Liver (tissue), 9 donors: ENCODE results near the gene RAVER2. TPM values are rescaled to one million over a fixed set of nuclear protein-coding genes. Genes with fewer than 3 reads are reported as not detected.
"Not testable (repeated sequence)": the region's sequence is repeated elsewhere in the genome, so short reads cannot be mapped to it uniquely, and the experiment has no call there.

Source experiments
- DNase-seq: peaks from one replicate; pipeline ENCODE4 v3.0.0-alpha.2; 2017; ENCODE audit warnings: low spot score
- H3K27ac ChIP-seq, 2 donors: one replicate each; pipeline ENCODE4 v1.7.0; 2013; ENCODE audit warnings: inconsistent platforms in 2 of 2, low read length in 2 of 2, control low read depth in 1 of 2, low read depth in 1 of 2, mild to moderate bottlenecking in 1 of 2
- H3K27me3 ChIP-seq, 4 donors: one replicate each; pipeline versions ENCODE4 v1.6.1 to v1.7.0; 2013; ENCODE audit warnings: low read length in 3 of 4, inconsistent platforms in 1 of 4, mild to moderate bottlenecking in 1 of 4, moderate library complexity in 1 of 4; ENCODE audit not compliant: control insufficient read depth in 4 of 4, insufficient read depth in 4 of 4
- H3K36me3 ChIP-seq, 4 donors: one replicate each; pipeline versions ENCODE4 v1.6.1 to v1.7.0; 2013; ENCODE audit warnings: low read length in 3 of 4, mild to moderate bottlenecking in 3 of 4, low read depth in 1 of 4, moderate library complexity in 1 of 4; ENCODE audit not compliant: control insufficient read depth in 4 of 4, insufficient read depth in 3 of 4
- H3K4me1 ChIP-seq, 4 donors: one replicate each; pipeline versions ENCODE4 v1.6.1 to v1.7.0; 2013; ENCODE audit warnings: low read length in 3 of 4, mild to moderate bottlenecking in 3 of 4, moderate library complexity in 1 of 4; ENCODE audit not compliant: control insufficient read depth in 4 of 4, insufficient read depth in 4 of 4
- H3K4me3 ChIP-seq, 3 donors: one replicate each; pipeline versions ENCODE4 v1.6.1 to v1.7.0; 2013; ENCODE audit warnings: low read length in 3 of 3, control low read depth in 1 of 3, low read depth in 1 of 3, mild to moderate bottlenecking in 1 of 3
- H3K9ac ChIP-seq, 2 donors: one replicate each; pipeline ENCODE4 v1.7.0; 2013; ENCODE audit warnings: low read length in 2 of 2, mild to moderate bottlenecking in 2 of 2, moderate library complexity in 2 of 2, control low read depth in 1 of 2, low read depth in 1 of 2
- H3K9me3 ChIP-seq, 4 donors: one replicate each; pipeline versions ENCODE4 v1.6.1 to v1.7.0; 2013; ENCODE audit warnings: low read length in 3 of 4; ENCODE audit not compliant: control insufficient read depth in 4 of 4
- ATF3 ChIP-seq: IDR thresholded peaks from 2 replicates; pipeline ENCODE4 v1.6.1; 2016; ENCODE audit warnings: antibody characterized with exemption
- CTCF ChIP-seq: fragments of 150-350 bp; IDR thresholded peaks from 2 replicates; pipeline ENCODE4 v1.5.1; 2017; ENCODE audit warnings: improper control_type of control experiment, low read depth, low read length; ENCODE audit not compliant: missing input control
- EGR1 ChIP-seq, 2 donors: IDR thresholded peaks; 2 replicates each; pipeline ENCODE4 v1.6.1; 2016 to 2018; ENCODE audit warnings: antibody characterized with exemption in 2 of 2, low read depth in 2 of 2
- FOXA1 ChIP-seq: IDR thresholded peaks from 2 replicates; pipeline ENCODE4 v1.6.1; 2016; ENCODE audit warnings: antibody characterized with exemption
- FOXA2 ChIP-seq: IDR thresholded peaks from 2 replicates; pipeline ENCODE4 v1.6.1; 2016; ENCODE audit warnings: antibody characterized with exemption
- GABPA ChIP-seq, 2 donors: IDR thresholded peaks in 1 of 2; conservative IDR thresholded peaks in 1 of 2; 2 replicates each; pipeline ENCODE4 v1.6.1; 2016; ENCODE audit warnings: antibody characterized with exemption in 2 of 2, mild to moderate bottlenecking in 1 of 2, moderate library complexity in 1 of 2
- HNF4A ChIP-seq, 2 donors: conservative IDR thresholded peaks; 2 replicates each; pipeline ENCODE4 v1.6.1; 2016; ENCODE audit warnings: antibody characterized with exemption in 2 of 2, mild to moderate bottlenecking in 2 of 2
- HNF4G ChIP-seq: IDR thresholded peaks from 2 replicates; pipeline ENCODE4 v1.6.1; 2016; ENCODE audit warnings: antibody characterized with exemption
- JUND ChIP-seq, 2 donors: IDR thresholded peaks; 2 replicates each; pipeline ENCODE4 v1.6.1; 2016; ENCODE audit warnings: antibody characterized with exemption in 2 of 2
- MAX ChIP-seq: IDR thresholded peaks from 2 replicates; pipeline ENCODE4 v1.6.1; 2016; ENCODE audit warnings: antibody characterized with exemption
- NR2F2 ChIP-seq: IDR thresholded peaks from 2 replicates; pipeline ENCODE4 v1.6.1; 2016; ENCODE audit warnings: antibody characterized with exemption
- RAD21 ChIP-seq, 2 donors: IDR thresholded peaks; 2 replicates each; pipeline ENCODE4 v1.6.1; 2016; ENCODE audit warnings: antibody characterized with exemption in 2 of 2, mild to moderate bottlenecking in 2 of 2
- REST ChIP-seq: IDR thresholded peaks from 2 replicates; pipeline ENCODE4 v1.6.1; 2016; ENCODE audit warnings: antibody characterized with exemption, mild to moderate bottlenecking
- RXRA ChIP-seq, 2 donors: IDR thresholded peaks; 2 replicates each; pipeline ENCODE4 v1.6.1; 2017 to 2018; ENCODE audit warnings: antibody characterized with exemption in 2 of 2, mild to moderate bottlenecking in 1 of 2
- SP1 ChIP-seq: IDR thresholded peaks from 2 replicates; pipeline ENCODE4 v1.6.1; 2018; ENCODE audit warnings: antibody characterized with exemption, mild to moderate bottlenecking
- TAF1 ChIP-seq: conservative IDR thresholded peaks from 2 replicates; pipeline ENCODE4 v1.6.1; 2016; ENCODE audit warnings: antibody characterized with exemption, mild to moderate bottlenecking
- YY1 ChIP-seq: IDR thresholded peaks from 2 replicates; pipeline ENCODE4 v1.6.1; 2016; ENCODE audit warnings: antibody characterized with exemption, mild to moderate bottlenecking
- WGBS: extraction: QIAGEN DNeasy Blood & Tissue Kit; methylation state at CpG from one replicate; pipeline ENCODE4 v1.1.7; 2013; 5-methylcytosine and 5-hydroxymethylcytosine counted together
- polyA plus RNA-seq, 2 donors: library from polyadenylated mRNA; stranded (reverse) in 1 of 2; unstranded in 1 of 2; fragments of 200-250 nt in 1 of 2; fragments of >200 nt in 1 of 2; fragmentation: Nextera tagmentation in 1 of 2; extraction: Ambion mirVana in 1 of 2; gene quantifications; one replicate each; pipeline versions ENCODE4 v1.2.1 to v1.2.3, GENCODE V29; 2013 to 2015
- total RNA-seq, 2 donors: library from RNA; depleted of rRNA; stranded (reverse); fragments of >200 nt; gene quantifications; one replicate each; pipeline ENCODE4 v1.2.3, GENCODE V29; 2014
- TF ChIP-seq, protein P1 (sequence below): IDR thresholded peaks from 2 replicates; pipeline ENCODE4 v1.6.1; 2016; ENCODE audit warnings: antibody characterized with exemption
- donor health status: healthy.
- donor health status: healthy.
- donor health status: healthy.
- donor health status: healthy.
- donor health status: healthy.

Gene RAVER2
- total and polyA plus RNA-seq, 4 donors, result 0.40 to 6.7 (median 0.96) TPM

- 81% methylated on average over 5 of the region's 5 CpGs for WGBS
- H3K27me3 ChIP-seq, H3K4me3 ChIP-seq, H3K9ac ChIP-seq, H3K9me3 ChIP-seq, H3K27ac ChIP-seq, H3K4me1 ChIP-seq, DNase-seq, H3K36me3 ChIP-seq: not testable (repeated sequence)
These were observed 72.5 kb downstream of the RAVER2 start for GRCh38 chr1:64817364-64817763.

DNA sequence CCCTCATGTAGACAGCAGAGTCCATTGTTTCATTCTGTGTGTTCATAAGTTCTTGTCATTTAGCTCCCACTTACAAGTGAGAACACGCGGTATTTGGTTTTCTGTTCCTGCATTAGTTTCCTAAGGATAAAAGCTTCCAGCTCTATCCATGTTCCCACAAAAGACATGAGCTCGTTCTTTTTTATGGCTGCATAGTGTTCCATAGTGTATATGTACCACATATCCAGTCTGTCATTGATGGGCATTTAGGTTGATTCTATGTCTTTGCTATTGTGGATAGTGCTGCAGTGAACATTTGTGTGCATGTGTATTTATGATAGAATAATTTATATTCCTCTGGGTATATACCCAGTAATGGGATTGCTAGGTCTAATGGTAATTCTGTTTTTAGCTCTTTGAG is 75.7 kb downstream of the RAVER2 start:
- not testable (repeated sequence) for H3K27me3 ChIP-seq, H3K36me3 ChIP-seq, H3K9me3 ChIP-seq, H3K27ac ChIP-seq, H3K4me1 ChIP-seq, H3K9ac ChIP-seq, DNase-seq, H3K4me3 ChIP-seq
- WGBS, result 97% methylated on average over 3 of the region's 3 CpGs

GRCh38 chr1:64822621-64823020 is 77.7 kb downstream of the RAVER2 start:
- H3K27me3 ChIP-seq, result no peaks in the 10 kb centered on the region
- no peaks in the 10 kb centered on the region for H3K36me3 ChIP-seq
- no peak for DNase-seq
- no peak overlapping the region for H3K9ac ChIP-seq
- H3K4me3 ChIP-seq, result no peak overlapping the region
- no peaks in the 10 kb centered on the region for H3K4me1 ChIP-seq
- H3K9me3 ChIP-seq, result no peaks in the 10 kb centered on the region
- H3K27ac ChIP-seq, result no peak overlapping the region
- 60% methylated on average over 1 of the region's 1 CpG for WGBS
- TF ChIP-seq NR2F2 (no peak), SP1 (no peak), HNF4A (conservative IDR thresholded peaks at IDR 0.05) (no peak), EGR1 (IDR thresholded peaks at IDR 0.05; ENCODE audit: low read depth in 2 of 2) (no peak), FOXA2 (no peak), REST (no peak), MAX (no peak), TAF1 (no peak), JUND (IDR thresholded peaks at IDR 0.05) (no peak), YY1 (no peak), HNF4G (no peak), ATF3 (no peak), GABPA (IDR thresholded peaks at IDR 0.05 in 1 of 2, conservative IDR thresholded peaks at IDR 0.05 in 1 of 2) (no peak), RAD21 (IDR thresholded peaks at IDR 0.05) (no peak), RXRA (IDR thresholded peaks at IDR 0.05) (no peak), FOXA1 (no peak), CTCF (no peak)
- TF ChIP-seq, protein P1, sequence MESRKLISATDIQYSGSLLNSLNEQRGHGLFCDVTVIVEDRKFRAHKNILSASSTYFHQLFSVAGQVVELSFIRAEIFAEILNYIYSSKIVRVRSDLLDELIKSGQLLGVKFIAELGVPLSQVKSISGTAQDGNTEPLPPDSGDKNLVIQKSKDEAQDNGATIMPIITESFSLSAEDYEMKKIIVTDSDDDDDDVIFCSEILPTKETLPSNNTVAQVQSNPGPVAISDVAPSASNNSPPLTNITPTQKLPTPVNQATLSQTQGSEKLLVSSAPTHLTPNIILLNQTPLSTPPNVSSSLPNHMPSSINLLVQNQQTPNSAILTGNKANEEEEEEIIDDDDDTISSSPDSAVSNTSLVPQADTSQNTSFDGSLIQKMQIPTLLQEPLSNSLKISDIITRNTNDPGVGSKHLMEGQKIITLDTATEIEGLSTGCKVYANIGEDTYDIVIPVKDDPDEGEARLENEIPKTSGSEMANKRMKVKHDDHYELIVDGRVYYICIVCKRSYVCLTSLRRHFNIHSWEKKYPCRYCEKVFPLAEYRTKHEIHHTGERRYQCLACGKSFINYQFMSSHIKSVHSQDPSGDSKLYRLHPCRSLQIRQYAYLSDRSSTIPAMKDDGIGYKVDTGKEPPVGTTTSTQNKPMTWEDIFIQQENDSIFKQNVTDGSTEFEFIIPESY, result no peak
